IPS-18c (cell line): Measurements from ENCODE around the gene AHRR.

Experiments used
- H3K4me3 ChIP-seq: 2 replicates; pipeline ENCODE4 v1.7.0; 2013; ENCODE audit warnings: low read depth, mild to moderate bottlenecking, low read length, moderate library complexity; ENCODE audit not compliant: insufficient read depth
- H3K9me3 ChIP-seq: one replicate; pipeline ENCODE4 v1.6.1; 2013; ENCODE audit warnings: mild to moderate bottlenecking, low read length, moderate library complexity; ENCODE audit not compliant: control insufficient read depth, insufficient read depth

AHRR gene

DNA sequence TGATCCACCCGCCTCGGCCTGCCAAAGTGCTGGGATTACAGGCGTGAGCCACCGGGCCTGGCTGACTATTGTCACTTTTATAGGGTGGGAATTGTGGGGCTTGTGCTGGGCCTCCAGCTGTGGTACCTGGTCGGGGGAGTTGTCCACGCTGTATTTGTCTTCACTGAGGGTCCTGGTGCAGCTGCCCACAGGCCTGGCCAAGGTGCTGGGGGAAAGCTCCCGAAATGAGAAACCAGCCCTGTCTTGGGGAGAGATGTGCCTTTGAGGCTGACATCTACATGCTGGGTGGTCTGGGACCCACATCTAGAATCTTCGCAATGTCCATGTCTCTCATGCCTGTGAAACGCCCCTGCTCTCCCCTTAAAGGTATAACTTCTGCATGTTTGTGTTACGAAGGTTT, 124.1 kb downstream of the AHRR start:
- Histone ChIP-seq H3K4me3 (no peak overlapping the region), H3K9me3 (no peaks in the 10 kb centered on the region)

DNA sequence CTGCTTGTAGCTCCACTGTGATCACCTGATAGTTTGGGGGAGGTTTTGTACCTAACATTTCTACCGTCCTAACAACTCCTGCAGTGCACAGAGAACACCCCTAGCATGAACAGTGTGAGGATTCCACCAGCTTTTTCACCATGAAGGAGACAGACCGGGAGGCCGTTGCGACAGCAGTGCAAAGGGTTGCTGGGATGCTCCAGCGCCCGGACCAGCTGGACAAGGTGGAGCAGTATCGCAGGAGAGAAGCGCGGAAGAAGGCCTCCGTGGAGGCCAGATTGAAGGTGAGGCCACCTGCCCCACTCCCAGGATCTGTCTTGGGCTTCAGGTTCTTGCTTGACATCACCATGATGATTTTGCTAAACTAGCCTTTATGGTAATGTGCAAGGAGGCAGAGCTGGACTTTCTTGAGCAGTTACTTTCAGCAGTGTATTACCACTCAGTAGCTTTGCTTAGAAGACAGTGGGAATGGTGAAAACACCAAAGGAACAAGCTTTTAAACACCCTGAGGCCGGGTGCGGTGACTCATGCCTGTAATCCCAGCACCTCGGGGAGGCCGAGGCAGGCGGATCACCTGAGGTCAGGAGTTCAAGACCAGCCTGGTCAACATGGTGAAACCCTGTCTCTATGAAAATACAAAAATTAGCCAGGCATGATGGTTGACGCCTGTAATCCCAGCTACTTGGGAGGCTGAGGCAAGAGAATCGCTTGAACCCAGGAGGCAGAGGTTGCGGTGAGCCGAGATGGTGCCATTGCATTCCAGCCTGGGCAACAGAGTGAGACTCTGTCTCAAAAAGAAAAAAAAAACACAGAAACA, 124.8 kb downstream of the AHRR start:
- Histone ChIP-seq H3K4me3 (no peak overlapping the region), H3K9me3 (no peaks in the 10 kb centered on the region)

DNA sequence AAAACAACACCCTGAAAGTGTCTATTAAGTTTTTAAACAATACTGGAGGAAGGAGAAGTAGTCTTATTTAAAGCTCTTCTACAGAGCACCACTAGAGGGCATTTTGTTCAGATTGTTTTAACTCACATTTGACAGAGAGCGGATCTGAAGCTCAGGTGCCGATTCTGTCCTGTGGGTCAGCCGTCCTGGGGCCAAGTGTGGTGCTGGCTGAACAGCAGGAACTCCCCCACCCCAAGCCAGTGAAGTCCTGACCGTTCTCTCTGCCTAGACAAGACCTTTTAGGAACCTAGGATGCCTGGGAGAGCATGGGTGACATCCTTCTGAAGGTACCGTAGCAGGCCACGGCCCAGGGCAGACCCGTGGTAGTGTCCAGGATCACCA, 125.4 kb downstream of the AHRR start:
- no peaks in the 10 kb centered on the region for H3K9me3 ChIP-seq
- H3K4me3 ChIP-seq, result no peak overlapping the region

DNA sequence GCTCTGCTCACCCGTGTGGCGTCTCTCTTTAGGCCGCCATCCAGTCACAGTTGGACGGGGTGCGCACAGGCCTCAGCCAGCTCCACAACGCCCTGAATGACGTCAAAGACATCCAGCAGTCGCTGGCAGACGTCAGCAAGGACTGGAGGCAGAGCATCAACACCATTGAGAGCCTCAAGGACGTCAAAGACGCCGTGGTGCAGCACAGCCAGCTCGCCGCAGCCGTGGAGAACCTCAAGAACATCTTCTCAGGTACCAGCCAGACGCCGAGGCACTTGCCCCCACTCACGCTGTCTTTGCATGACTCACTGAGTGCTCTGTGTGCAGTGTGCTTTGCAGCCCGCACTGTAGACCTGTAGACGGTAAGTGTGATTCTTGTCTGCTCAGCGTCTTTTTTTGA, 126.0 kb downstream of the AHRR start:
- no peaks in the 10 kb centered on the region for H3K9me3 ChIP-seq
- no peak overlapping the region for H3K4me3 ChIP-seq

DNA sequence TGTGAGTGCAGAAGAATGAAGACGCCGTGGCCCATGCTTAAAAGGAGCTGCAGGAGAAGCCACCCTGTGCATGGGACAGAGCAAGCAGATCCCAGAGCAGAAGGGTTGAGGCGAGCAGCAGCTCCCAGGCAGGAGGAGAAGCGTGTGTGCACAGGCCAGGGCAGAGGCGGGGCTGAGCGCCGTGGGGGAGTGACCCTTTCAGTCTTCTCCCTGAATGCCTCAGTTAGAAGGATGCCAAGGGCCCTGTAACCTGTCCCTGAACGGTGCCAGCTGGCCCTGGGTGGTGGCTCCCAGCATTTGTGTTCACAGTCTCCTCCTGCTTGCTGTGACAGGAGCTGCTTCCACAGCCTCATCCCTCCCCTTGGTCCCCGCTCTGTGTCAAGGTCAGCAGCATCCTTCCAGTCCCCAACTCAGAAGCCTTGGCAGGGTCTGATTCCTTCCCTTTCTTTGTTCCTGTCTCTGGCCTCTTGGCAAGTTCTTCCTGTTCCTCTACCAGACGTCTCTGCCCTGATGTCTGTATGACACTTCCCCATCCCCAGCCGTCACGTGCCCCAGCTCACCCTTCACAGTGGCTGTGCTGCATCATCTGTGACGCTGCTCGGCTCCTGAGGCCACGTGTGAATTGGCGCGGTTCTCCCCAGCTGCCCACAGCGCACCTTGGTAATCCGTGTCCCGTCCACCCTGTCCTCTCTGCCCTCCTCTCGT, 126.7 kb downstream of the AHRR start:
- Histone ChIP-seq H3K9me3 (no peaks in the 10 kb centered on the region), H3K4me3 (no peak overlapping the region)

DNA sequence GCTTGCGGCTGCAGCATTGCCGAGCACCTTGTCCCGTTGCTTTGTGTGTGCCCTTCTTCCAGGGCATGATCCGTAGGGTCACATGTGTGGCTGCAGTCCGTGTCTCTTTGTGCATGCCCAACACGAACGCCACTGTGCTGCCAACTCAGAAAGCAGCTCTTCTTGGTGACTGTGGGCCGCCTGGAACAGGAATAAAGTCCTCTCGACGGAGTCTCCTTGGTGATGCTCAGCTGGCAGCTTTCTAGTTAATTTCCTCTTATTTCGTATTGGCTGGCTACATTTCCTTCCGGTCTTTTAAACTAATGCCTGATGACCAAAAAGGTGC, 127.2 kb downstream of the AHRR start:
- Histone ChIP-seq H3K4me3 (no peak overlapping the region), H3K9me3 (no peaks in the 10 kb centered on the region)

DNA sequence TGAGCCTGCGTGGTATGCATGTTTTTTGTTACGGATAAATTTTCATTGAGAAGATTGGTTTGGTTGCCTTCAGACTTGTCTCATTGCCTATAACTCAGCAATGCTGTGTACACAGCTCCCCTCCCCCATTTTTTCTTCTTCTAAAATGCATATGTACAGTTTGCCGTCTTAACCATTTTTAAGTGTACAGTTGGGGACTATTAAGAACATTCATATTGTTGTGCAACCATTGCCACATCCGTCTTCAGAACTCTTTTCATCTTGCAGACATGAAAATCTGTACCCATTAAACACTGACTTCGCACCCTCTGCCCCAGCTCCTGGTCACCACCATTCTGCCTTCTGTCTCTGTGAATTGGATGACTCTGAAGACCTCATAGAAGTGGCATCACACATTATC, 127.6 kb downstream of the AHRR start:
- H3K4me3 ChIP-seq, result no peak overlapping the region
- H3K9me3 ChIP-seq, result no peaks in the 10 kb centered on the region

DNA sequence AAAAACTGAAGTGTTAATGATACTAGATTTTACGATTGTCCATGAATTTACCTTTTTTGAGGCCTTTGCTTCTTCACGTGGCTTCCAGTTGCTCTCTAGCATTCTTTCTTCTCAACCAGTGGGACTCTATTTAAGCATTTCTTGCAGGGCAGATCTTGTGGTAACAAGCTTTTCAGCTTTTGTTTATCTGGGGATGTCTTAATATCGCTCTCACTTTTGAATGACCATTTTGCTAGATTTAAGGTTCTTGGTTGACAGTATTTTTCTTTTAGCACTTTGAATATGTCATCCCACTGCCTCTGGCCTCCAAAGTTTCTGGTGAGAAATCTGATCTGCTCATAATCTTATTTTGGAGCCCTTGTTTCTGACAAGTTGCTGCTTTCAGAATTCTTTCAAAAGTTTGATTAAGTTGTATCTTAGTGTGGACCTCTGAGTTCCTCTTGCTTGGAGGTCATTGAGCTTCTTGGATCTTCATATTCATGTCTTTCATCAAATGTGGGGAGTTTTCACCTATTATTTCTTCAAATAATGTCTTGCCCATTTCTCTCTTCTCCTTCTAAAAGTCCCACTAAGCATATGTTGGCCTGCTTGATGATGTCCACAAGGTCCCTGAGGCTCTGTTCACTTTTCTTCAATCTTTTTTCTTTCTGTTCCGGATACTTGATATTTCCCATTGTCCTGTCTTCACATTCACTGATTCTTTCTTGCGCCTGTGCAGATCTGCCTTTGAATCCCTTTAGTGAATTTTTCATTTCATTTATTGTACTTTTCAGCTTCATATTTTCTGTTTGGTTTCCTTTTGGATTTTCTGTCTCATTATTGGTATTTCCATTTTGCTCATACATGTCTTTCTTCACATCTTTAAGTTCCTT, 130.3 kb downstream of the AHRR start:
- Histone ChIP-seq H3K4me3 (no peak overlapping the region), H3K9me3 (no peaks in the 10 kb centered on the region)

DNA sequence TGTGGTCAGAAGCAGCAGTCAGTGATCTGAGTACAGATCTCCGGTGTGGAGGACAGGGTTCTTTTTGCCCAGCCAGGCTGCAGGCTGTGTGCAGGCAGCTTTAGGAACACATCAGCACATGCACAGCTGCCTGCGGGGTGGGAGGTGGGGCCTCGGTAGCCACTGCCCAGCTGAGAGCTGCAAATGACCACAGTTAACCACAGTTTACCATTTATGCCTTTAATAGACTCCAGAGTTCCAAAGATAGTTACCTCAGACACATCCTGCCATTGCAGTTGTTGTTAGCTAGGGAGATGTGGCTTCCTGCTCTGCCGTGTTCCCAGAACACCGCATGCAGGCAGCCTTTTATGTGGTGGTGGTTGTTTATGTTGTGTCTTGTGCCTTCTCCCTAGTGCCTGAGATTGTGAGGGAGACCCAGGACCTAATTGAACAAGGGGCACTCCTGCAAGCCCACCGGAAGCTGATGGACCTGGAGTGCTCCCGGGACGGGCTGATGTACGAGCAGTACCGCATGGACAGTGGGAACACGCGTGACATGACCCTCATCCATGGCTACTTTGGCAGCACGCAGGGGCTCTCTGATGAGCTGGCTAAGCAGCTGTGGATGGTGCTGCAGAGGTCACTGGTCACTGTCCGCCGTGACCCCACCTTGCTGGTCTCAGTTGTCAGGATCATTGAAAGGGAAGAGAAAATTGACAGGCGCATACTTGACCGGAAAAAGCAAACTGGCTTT, 131.6 kb downstream of the AHRR start:
- H3K9me3 ChIP-seq, result no peaks in the 10 kb centered on the region
- H3K4me3 ChIP-seq, result no peak overlapping the region

DNA sequence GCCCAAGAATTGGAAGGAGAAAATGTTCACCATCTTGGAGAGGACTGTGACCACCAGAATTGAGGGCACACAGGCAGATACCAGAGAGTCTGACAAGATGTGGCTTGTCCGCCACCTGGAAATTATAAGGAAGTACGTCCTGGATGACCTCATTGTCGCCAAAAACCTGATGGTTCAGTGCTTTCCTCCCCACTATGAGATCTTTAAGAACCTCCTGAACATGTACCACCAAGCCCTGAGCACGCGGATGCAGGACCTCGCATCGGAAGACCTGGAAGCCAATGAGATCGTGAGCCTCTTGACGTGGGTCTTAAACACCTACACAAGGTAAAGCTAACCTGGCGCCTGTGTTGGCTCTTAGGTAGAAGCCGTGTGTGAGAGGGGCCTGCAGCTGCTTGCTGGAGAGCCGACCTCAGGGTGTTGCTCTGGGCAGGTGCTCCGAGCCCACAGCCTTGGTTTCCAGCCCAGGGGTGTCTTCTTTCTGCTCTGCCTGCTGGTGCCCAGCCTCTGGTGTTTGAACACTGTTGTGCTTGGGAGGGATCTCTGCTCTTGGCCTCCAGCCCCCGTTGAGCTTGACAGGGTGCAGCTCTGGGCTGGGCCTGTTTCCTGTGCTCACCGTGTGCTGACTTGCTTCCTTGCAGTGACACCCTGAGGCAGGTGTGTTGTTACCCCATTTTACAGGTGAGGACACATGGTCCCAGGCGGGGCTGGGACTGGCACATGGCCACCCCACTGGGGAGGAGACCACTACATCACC, 132.4 kb downstream of the AHRR start:
- Histone ChIP-seq H3K9me3 (no peaks in the 10 kb centered on the region), H3K4me3 (no peak overlapping the region)

DNA sequence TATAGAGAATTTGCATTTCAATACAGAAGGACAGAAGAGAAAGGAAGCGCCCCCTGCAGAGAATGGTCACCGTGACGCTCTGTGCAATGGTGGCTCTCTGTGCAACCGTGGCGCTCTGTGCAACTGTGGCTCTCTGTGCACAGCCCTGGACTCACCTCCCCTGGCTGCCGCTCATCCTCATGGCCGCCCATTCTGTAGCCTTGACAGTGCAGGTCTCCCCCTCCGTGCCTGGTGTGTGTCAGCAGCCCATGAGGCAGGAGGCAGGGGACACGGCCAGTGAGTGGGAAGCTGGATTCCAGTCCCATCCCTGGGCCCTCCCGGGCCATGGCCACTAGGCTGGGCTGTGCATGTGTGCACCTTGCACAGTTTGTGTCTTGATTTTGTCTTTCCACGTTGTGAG, 133.4 kb downstream of the AHRR start:
- H3K9me3 ChIP-seq, result no peaks in the 10 kb centered on the region
- no peak overlapping the region for H3K4me3 ChIP-seq

DNA sequence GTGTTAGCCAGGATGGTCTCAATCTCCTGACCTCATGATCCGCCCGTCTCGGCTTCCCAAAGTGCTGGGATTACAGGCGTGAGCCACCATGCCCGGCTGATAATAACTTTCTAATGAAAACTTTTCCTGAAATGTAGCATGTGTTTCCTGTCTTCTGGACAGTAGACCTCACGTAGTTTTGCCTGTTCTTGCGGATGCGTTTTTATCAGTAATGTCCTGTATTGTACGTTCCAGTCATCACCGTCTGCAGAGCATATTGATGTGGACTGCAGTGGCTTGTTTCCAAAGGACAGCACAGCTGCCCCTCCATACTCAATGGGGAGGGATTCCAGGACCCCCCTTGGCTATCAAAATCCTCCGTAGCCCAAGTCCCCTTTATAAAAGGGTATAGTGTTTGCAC, 134.3 kb downstream of the AHRR start:
- no peaks in the 10 kb centered on the region for H3K9me3 ChIP-seq
- no peak overlapping the region for H3K4me3 ChIP-seq

DNA sequence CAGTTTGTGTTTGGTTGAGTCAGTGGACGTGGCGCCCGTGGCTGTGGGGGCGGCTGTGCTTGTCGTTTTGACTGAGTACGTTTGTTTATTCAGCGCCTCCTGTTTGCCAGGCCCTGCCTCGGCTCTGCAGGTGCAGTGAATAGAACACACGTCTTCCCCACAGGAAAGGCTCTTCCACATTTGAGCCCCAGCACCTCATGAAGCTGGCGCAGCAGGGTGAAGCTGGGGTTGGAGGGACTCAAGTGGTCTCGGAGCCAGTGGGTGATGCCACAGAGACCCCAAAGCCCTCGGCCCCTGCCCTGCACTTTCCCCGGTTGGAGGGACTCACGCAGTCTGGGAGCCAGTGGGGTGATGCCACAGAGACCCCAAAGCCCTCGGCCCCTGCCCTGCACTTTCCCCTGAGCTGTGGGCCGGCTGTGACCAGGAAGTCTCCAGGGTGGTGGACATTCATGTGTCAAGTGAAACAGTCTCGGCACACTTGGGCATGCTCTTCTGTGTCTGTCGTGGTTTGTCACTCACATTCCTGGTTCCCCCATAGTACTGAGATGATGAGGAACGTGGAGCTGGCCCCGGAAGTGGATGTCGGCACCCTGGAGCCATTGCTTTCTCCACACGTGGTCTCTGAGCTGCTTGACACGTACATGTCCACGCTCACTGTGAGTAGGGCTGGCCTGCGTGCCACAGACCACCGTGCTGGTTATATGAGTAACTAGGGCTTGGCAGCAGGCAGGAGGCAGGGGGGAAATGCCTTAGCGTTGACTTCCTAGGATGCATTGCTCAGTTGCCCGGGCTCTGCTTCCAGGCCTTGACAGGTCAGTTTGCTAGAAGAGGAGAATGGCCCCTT, 135.1 kb downstream of the AHRR start:
- H3K9me3 ChIP-seq, result no peaks in the 10 kb centered on the region
- H3K4me3 ChIP-seq, result no peak overlapping the region

DNA sequence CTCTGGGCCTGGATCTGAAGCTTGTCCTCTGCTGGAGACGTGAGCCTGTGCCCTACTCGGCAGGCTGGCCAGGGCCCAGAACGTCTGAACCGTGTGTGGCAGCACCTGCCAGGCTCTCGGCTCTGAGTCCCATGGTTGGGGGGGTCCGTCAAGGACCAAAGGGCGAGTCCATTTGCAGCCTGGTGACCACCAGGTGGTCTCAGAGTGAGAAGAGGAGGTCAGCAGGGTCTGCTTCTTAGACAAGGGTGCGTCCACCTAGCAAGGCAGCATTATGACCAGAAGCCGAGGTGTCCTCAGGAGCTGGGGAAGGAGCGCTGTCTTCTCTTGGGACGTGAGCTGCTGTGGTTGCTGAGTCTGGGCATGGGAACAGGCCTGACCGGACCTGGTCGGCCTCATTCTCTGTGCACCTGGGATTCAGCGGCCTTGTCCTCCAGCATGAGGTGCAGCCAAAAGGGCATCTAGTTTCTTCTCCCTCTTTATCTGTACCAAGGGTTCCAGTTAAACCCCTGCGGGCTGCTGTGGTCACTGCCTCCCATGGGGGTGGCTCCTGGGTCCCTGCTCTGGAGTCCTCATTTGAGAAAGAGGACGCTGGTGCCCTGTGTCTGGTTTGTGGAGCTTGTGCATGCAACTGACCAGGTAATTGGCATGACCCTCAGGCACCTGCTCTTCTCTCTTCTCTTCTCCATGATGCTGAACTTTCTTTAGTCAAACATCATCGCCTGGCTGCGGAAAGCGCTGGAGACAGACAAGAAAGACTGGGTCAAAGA, 135.9 kb downstream of the AHRR start:
- Histone ChIP-seq H3K9me3 (no peaks in the 10 kb centered on the region), H3K4me3 (no peak overlapping the region)

DNA sequence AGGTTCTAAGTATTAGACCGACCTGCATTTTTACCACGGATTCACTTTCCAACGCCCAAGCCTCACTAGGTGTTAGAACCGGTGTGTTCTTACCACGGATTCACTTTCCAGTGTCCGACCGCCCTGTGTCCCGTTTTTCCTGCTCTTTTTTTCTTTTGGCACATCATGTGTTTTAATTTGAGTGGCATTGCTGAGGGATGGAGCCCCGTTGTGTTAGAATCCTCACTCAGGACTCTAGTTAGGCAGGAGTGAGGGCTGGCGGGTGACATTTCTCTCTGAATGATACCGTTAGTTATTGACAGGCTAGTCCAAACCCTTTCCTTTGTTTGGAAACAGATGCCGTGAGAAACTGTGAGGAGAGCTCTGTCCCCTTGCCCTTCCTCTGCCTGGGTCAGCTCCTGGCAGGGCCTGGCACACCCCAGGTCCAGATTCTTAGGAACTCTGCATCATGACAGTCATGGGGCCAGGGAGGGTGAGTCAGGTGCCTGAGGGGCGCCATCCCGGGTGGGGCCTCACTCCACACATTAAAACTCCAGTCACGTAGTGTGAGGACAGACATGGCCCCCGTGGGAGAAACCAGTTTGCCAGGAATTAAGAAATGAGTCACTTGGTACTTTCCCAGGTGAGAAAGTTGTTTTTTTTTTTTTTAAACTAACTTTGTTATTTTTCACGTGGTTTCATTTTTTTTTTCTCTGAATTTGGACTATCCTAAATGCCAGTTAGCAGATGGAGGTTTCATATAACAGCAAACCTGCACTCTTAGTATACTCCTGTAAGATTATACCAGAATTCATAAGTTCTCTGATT, 137.2 kb downstream of the AHRR start:
- H3K4me3 ChIP-seq, result no peak overlapping the region

More for the DNA sequence above, 137.2 kb downstream of the AHRR start:
- no peaks in the 10 kb centered on the region for H3K9me3 ChIP-seq
